Measurements from ENCODE around the gene ITGB2.

ITGB2 gene

GRCh38 chr21:44854664-44855446 is 65.8 kb downstream of the ITGB2 start:
- H3K4me3 ChIP-seq (ENCODE audit: control insufficient read depth, low read depth, low read length), result no peak overlapping the region
- TF ChIP-seq CTCF (IDR thresholded peaks at IDR 0.05; ENCODE audit: control insufficient read depth, insufficient read depth, low read depth, low read length, missing control alignments), result no peak
- no peak for DNase-seq (ENCODE audit: low read depth)

GRCh38 chr21:44854391-44854663 is 66.4 kb downstream of the ITGB2 start:
- no peak for DNase-seq (ENCODE audit: low read depth)
- H3K4me3 ChIP-seq (ENCODE audit: control insufficient read depth, low read depth, low read length), result no peak overlapping the region
- TF ChIP-seq CTCF (IDR thresholded peaks at IDR 0.05; ENCODE audit: control insufficient read depth, insufficient read depth, low read depth, low read length, missing control alignments), result no peak

- TF ChIP-seq CTCF (IDR thresholded peaks at IDR 0.05; ENCODE audit: control insufficient read depth, insufficient read depth, low read depth, low read length, missing control alignments), result no peak
- no peak overlapping the region for H3K4me3 ChIP-seq (ENCODE audit: control insufficient read depth, low read depth, low read length)
- DNase-seq (ENCODE audit: low read depth), result no peak
Observed at GRCh38 chr21:44853601-44854390, 66.9 kb downstream of the ITGB2 start.

DNA sequence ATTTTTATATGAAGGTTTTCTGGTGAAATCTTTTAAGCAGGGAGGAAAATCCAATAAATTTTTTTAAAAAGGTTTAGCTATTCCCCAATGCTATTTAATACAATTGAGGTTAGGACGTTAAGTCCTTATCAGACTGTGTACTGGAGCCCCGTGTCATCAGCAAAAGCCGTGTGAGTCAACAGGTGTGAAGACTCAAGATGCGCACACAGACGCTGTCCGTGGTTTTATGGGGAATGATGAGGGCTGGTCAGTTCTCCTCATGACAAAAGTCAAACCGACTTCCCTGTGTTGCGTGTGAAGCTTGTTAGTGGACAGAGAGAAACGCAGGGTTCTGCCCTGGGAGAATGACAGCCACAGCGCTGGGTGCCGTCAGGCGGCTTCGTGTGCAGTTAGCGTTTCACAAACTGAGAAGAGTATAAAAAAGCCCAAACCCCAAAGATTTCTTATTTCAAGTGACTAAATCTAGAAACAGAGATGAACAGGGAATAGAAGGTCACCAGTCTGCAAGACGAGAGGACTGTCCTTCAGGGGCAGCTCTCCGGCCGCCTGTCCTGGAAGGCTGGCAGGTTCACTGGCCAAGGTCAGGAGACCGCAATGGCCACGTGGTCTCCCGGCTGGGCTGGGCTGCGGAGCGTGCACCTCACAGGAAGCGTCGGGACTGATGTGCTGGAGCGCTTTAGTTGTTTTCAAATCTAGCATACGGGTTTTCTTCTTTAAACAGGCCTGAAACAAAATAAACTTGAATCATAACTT is 69.6 kb downstream of the ITGB2 start:
- H3K4me3 ChIP-seq (ENCODE audit: control insufficient read depth, low read depth, low read length), result no peak overlapping the region
- no peak for TF ChIP-seq CTCF (IDR thresholded peaks at IDR 0.05; ENCODE audit: control insufficient read depth, insufficient read depth, low read depth, low read length, missing control alignments)
- no peak for DNase-seq (ENCODE audit: low read depth)

DNA sequence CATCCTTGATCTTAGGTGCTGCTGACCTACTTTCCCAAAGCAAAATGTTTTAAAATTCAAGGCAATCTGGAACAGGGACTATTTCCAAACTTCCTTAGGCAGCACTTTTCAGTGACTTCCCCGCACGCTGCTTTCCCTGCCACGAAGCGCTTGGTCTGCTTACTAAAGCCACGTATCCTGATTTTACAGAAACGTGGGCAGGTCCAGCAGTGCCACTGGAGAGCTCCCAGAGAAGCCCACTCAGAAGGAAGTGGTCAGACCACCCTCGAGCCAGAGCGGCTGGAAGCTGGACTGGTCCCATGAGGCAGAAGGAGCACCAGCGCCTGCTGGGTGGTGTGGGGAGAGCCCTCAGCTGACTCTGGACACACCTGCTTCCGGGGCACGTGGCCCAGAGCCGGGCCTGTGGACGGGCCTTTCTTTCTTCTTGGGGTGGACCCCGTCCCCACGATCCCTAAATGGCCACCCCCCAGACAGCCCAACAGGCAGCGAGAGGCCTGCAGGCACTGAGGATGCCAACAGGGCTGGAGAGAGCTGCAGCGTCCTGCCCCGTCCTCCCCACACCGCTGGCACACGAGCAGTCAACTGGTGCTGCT is 70.4 kb downstream of the ITGB2 start:
- no peak for DNase-seq (ENCODE audit: low read depth)
- TF ChIP-seq CTCF (IDR thresholded peaks at IDR 0.05; ENCODE audit: control insufficient read depth, insufficient read depth, low read depth, low read length, missing control alignments), result no peak
- H3K4me3 ChIP-seq (ENCODE audit: control insufficient read depth, low read depth, low read length), result no peak overlapping the region

DNA sequence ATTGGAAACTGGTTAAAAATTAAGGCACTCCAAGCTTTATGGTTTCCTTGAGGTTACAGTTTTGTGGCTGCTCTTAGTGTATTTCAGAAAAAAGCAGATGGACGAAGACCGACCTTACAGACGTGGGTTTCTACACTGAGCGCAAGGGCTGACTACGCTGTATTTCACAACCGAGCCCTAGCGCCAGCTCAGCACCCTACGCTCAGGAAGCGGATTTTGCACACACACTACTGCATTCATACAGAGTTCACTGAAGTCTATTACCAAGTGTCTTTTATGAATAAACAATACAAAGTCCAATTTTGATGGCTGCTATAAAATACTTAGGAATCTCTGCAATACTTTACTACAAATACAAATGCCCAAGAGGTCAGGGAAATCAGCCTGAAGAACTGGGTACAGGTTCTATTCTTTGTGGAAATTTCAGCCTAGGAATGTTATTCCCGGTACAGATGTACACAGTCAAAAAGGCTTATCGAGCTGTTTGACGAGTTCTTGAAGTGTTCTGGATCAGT is 71.0 kb downstream of the ITGB2 start:
- no peak for DNase-seq (ENCODE audit: low read depth)
- no peak for TF ChIP-seq CTCF (IDR thresholded peaks at IDR 0.05; ENCODE audit: control insufficient read depth, insufficient read depth, low read depth, low read length, missing control alignments)
- H3K4me3 ChIP-seq (ENCODE audit: control insufficient read depth, low read depth, low read length), result no peak overlapping the region
